Mesenteric fat pad (tissue), 1 donor: ENCODE measurements around the gene PTTG1IP2. TPM values are rescaled to one million over a fixed set of nuclear protein-coding genes. Genes with fewer than 3 reads are reported as not detected.
"Not testable (repeated sequence)": the region's sequence is repeated elsewhere in the genome, so short reads cannot be mapped to it uniquely, and the experiment has no call there.

Source experiments
- DNase-seq: peaks from one replicate; pipeline ENCODE4 v3.0.0-alpha.2; 2020; ENCODE audit warnings: low spot score
- long read RNA-seq: library from polyadenylated mRNA; unstranded; transcript quantifications from one replicate; pipeline ENCODE4 v2.0.0, GENCODE V29; 2020
- total RNA-seq: library from RNA; stranded (reverse); fragmentation: NEBNext Ultra II Directional; extraction: Animal tissue kit (Norgen Biotek cat#: 25700); gene quantifications from one replicate; pipeline ENCODE4 v1.2.1, GENCODE V29; 2021
- donor health status: DM: yes; HTN: yes; CAD: no.

Gene PTTG1IP2
- total RNA-seq = not detected
- long read RNA-seq = 0 reads

DNA sequence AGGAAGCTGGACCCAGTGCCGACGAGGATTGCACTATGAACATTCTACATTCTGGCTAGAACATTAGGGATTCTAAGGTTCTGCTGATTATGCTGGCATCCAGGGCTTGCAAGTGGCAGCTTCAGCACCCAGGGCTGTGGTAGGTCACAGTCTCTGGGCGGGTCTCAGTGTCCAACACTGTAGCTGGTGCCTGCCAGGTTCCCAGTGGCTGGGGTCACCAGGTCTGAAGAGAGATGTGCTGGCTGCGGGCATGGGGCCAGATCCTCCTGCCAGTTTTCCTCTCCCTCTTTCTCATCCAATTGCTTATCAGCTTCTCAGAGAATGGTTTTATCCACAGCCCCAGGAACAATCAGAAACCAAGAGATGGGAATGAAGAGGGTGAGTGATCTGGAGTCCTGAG lies at the start of gene PTTG1IP2:
Gene PTTG1IP2 (plus strand): TSS at position 86 of the 400 bp plus-strand sequence. CDS start 148 bp downstream, at position 234.
- DNase-seq = no peak

DNA sequence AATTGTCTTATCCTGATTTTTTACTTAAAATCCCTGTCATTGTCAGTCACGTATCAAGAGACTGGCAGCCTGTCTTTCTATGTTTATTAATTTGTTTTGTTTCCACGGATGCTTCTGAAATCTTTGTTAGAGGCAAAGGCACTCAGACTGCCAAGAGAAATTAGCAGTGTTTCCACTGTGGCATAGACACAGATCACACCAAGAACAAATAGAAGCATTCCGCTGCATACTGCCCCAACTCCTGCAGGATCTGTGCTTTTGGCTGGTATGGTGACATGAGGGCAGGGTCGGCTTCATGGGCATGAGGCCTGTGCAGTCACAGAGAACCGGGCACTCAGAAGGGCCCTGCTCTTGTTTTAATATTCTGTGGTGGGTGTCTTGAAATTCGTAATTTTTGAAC lies 47.8 kb upstream of the PTTG1IP2 start:
- DNase-seq = no peak

DNA sequence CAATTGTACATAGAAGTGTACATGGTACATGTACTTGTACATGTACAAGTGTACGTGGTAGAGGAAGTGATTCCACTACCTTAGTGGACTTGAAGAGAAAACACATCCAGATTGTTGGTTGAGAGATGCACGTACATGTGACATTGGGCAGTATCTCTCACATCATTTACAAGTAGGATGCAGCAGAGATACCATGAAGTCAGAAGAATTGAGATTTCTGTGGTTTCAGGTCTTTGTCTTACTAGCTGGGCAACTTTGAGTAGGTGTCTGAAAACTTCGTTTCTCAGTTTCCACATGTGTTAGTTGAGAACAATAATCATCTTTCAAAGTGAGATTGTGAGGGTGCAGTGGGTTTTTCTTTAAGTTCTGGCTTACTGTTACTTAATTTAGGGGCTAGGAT lies 44.7 kb upstream of the PTTG1IP2 start:
- no peak for DNase-seq

DNA sequence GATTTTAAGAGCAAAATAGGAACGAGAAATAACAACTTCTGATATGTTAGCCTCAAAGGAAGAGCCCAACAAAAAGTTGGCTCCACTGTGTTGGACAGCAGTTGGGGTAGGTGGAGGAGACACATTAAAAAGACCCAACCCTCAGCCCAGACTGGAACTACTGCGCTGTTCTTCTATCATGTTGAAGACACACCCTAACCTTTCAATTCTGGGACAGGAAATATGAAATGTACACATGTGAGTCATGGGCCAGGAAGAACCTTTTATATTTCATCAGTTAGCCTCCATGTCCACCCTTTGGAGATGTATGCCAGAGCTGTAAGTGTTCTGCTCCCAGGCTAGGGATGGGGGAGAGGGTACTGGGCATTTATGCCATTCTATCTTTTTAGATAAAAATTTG lies 44.1 kb upstream of the PTTG1IP2 start:
- no peak for DNase-seq

DNA sequence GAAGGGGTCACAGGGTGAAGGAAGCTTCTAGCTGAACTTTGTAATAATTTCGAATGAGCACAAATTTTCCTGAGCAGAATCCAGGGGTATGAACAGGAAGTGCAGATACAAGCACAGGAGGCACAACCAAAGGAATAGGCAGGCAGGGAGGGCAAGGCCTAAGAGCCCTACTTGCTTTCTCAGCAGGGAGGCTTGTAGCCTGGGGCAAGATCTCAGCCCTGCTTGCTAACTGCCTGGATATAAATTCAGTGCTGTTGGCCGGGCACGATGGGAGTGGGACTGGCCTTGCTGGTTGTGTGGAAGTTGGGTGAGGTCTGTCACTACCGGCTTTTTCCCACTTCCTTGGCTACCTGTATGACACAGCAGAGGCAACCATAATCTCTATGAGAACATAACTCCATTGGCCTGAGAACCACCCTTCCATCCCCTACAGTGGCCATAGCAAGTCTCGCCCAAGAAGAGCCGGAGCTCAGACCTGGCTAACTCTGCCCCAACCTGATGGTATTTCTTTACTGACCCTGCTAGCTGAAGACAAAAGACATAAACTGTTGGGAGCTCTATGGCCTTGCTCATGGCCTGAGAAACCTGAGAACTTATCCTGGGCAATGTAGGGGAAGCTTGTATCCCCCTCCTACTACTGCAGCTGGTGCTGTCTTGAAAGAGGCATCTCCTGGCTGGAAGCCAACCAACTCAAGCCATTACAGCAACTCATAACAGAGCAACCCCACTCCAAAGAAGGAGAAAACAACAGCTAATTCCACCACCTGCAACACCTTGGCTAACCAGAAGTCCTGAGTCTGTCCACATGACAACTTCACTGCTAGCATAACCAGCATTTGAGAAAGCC lies 38.6 kb upstream of the PTTG1IP2 start:
- DNase-seq = no peak

DNA sequence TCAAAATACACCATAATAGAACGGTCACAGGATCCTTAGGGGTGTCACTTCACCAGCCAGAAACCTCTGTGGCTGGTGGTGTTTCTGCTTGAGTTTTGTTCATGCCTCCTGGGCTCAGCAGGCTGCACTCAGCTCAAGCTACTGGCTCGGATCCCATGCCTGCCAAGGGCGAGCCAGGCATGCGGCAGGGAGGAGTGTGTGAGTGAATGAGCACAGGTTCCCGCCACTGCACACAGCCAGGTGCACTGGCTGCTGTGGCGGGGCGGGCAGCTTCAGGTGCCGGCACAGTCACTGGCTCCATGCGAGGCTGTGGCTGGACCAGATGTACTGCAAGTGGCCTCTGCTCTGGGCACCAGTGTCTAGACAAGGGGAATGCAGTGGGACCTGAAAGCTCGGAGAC lies 36.7 kb upstream of the PTTG1IP2 start:
- DNase-seq = no peak

DNA sequence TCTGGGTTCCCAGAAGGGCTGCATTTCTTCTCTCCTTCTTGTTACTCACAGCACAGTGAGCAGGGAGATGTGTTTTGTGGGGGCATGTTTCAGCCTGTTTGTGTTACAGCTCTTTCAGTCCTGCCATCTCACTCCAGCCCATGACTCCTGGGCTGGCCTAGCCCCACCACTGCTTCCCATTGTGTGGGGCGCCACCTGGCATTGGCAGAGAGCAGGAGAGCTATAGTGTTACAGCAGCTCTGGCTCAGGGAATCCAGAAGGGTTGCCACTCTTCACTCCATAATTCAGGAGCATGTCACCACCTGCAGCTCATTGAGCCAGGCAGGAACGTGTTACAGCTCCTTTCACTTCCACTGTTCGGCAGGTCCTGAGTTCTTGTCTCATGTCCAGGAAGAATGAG lies 36.2 kb upstream of the PTTG1IP2 start:
- no peak for DNase-seq

DNA sequence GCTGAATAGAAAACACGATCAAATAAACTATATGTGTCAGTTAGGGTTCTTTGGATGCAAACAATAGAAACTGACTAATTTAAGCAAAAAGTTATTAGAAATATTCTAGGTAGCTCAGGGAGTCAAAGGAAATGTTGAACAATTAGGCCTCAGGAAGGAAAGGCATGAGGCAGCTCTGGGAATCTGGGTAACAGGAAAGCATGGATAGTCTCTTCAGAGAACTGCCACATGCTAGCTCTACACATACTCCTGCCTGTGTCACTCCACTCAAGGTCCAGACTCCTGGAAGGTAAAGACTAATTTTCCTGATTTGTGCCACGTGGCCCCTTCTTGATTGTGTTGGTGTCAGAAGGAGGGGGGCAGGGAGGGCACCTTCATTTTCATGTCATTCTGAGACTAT lies 23.8 kb upstream of the PTTG1IP2 start:
- no peak for DNase-seq

DNA sequence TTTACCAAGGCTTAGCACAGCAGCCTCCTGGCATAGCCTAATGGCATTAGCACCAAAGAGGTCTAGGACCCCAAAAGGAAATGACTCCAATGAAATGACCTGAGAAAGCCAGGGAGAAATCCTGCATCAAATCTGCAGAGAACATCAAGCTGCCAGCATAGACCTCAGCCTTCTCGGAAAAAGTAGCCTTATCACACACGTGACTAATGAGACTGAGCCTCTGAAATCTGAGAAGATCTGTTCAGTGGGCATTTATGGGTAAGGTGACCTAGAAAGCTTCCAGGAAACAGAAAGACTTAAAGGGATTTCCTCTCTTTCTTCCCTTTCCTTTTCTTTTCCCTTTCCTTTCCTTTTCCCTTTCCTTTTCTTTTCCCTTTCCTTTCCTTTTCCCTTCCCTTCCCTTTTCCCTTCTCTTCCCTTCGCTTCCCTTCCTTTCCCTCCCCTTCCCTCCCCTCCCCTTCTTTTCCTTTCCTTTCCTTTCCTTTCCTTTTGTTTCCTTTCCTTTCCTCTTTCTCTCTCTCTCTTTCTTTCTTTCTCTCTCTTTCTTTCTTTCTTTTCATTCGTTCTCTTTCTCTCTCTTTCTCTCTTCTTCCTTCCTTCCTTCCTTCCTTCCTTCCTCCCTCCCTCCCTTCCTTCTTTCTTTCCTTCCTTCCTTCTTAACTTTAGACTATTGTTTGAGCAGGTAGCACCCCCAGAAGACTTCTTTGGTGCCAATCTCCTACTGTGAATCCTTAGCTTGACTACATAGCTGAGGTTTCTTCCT lies 23.1 kb upstream of the PTTG1IP2 start:
- DNase-seq = no peak

DNA sequence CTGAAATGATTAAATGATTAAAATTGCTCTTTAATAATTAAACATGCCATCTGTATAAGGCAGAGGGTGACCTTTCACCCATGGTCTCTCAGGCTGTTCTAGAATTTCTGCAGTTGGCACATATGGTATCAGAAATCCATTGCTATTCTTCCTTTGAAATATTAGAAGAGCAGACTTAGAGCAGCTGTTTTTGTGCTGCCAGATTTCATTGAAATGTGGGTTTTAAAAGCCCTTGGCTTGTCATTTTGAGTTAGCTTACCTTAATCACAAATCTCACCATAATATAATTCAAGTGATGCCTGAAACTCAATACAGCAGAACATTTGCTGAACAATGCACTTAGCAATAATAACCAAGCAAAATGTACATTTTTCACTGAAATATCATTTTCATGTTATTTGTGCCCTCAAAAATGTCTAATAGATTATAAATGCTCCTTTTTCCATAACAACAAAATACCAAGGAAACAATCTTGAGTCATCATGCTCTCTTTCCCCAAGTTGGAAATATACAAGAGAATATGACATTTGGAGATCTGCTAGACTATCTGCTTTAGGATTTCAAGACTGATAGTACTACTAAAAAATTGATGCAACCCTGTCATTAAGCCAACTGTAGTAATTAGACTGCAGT lies 16.1 kb upstream of the PTTG1IP2 start:
- DNase-seq = no peak

DNA sequence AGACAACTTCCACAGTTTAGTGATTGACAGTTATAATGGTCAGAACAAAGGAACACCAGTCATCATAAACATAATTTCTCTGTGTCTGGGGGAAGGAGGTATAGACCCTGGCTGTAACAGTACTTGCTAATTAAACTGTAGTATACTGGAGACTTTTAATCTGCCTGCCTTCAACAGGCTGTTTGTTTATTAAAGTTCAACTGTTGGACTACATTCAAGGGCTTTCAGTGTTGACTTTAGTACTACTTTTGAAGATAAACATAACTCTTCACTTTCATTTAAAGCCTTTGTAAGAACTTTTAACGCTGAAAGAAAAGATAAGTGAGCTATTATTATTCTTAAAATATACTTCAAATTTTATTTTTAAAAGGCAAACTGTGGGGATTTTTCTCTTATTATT lies 15.5 kb upstream of the PTTG1IP2 start:
- no peak for DNase-seq

DNA sequence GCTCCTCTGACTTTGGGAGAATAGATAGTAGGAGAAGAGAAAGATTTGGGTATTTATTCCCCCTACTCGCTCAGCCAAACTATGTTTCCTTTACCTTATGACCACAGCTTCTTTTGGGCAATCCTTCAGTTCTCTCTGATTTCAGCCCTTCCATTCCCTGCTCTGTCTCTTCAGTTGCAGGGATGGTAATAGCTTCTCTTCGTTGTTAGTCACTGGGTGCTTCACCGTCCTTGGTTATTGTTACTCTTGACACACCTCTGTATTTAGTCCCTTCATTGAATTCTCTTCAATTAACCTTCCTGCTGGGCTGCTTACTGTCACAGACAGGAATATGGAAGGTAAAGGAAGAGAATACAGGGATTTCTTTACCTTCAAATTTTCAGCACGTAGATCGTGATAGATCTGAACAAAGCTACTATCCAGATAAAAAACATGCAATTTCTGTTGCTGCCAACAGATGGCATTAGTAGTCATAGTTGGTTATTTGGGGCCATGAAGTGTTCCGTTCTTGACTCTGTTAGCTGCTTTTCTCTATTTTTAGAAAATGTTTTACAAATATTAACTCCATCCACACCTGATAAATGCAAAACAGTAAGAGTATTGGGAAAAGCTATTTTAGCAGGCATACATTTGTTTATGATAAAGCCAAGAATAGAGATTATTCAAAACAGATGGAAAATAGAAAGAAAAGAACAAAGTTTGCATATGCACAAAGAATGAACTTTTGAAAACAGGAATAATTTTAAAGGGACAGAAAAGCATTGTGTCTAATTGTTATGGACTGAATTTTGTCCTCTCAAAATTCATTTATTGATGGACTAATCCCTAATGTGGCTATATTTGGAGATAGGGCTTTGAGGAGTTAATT lies 14.0 kb upstream of the PTTG1IP2 start:
- no peak for DNase-seq

DNA sequence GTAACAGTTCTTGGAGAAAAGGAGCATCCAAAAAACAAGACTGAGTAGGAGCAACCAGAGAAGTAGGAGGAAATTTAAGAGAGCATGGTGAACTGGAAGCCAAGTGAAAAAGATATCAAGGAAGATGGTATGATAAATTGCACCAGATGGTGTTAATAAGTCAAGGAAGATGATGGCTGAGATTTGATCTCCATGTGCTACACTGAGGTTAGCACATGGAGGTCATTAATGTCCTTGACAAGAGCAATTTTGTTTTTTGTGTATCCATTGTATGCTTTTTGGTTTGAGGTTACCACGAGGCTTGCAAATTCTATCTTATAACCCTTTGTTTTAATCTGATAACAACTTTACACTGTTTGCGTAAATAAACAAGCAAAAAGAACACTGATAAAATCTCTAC lies 11.3 kb upstream of the PTTG1IP2 start:
- DNase-seq = no peak

DNA sequence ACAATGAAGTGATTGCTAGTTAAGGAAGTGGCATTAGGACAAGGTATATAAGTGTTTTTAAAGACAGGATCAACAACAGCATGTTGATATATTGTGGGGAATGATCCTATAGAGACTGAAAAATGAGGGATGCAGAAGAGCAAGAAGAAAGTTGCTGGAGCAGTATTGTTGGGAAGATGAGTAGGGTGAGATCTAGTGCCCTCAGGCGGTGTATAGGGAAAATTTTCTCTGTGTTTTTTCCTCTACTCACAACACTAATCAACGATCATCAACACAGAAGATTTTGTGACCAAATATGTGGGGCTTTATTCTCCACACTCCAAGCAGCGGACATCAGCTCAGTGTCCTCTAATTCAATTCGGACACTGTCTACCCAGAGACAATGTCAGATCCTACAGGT lies 9.6 kb upstream of the PTTG1IP2 start:
- no peak for DNase-seq

DNA sequence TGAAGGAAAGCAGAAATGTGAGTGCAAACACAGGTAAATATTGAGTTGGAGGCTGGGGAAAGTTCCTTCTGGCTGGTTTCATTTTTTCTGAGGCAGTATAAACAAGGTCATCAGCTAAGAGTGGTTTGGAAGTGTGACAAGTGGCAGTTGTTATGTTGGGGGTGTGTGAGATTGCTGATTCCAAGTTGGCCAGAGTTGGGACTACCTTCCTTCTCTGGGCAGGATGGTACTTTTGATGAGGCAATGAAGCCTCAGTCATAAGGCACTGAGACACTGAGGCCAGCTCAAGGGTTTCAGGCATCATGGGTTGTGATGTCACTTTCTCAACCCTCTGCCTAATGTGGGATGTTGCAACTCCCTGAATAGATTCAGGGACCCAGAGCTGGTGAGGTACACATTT lies 8.2 kb upstream of the PTTG1IP2 start:
- DNase-seq = no peak

DNA sequence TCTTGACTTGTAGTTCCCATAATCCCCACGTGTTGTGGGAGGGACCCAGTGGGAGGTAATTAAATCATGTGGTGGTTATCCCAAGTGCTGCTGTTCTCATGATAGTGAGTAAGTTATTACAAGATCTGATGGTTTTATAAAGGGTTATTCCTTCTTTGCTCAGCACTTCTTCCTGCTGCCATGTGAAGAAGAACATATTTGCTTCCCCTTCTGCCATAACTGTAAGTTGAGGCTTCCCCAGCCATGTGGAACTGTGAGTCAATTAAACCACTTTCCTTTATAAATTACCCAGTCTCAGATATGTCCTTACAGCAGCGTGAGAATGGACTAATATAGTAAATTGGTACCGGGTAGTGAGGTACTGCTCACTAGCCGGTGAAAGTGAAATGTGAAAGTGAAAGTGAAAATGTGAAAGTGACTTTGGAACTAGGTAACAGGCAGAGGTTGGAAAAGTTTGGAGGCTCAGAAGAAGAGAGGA lies 6.2 kb upstream of the PTTG1IP2 start:
- DNase-seq = not testable (repeated sequence)

DNA sequence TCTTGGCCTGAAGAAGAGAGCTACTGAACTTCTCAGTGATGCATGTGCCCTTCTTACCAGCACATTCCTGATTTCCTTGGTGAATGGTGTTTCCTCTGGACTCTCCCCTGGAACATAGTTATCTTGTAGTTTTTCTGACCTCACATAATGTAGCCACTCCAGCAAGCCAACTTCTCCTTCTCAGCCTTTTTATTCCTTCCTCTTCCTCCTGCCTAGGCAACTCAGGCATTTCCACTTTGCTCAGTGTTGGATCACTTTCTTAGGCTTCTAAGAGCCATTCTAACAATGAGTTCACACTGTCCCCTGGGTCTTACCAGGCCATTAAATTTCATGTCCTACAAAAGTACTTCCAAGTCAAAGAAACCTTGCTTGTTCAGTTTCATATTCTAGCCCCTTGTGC lies 3.6 kb upstream of the PTTG1IP2 start:
- no peak for DNase-seq

DNA sequence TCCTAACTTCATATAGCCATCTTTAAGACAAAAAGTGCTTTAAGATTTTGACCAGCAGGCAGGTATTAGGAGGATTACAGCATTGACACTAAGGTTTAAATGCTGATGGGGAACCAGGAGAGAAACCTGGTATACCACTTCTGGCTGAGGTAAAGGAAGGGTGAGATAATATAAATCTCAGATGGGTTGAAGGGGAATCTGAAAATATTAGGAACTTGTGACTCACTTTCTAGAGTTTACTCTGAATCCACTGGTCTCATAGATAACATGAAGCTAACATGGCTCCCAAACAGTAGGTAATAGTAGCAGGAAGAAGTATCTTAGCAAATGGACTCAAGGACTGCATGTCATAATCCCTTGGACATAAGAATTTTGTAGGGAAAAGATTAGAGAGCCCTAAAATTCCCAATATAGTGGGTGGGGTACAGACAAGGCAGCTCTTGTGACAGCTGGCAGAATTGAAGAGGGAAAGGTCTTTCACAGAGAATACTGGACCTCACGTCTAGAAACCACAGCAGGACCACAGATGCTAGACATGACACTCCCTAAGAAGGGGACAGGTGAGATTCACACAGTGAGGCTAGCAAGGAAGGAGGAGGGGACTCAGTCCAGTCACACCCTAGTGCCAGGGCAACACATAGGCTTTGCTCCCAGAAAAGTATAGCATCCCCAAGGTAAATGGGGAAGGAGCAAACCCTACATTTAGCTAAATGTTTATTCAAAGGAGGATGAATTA lies 3.5 kb downstream of the PTTG1IP2 start:
- no peak for DNase-seq

DNA sequence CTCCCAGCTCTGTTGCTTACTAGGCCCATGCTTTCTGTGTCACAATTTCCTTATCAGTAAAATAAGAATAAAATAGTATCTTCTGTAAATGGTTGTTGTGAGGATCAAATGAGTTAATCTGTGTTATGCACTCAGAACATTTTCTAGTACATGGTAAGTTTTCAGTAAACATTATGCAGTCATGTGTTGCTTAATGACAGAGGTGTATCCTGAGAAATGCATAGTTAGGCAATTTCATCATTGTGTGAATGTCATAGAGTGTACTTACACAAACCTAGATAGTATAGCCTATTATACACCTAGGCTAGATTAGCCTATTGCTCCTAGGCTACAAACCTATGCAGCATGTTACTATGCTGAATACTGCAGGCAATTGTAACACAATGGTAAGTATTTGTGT lies 4.4 kb downstream of the PTTG1IP2 start:
- no peak for DNase-seq
